Measurements from ENCODE around the gene TAF5L. TPM values are rescaled to one million over a fixed set of nuclear protein-coding genes. Genes with fewer than 3 reads are reported as not detected.
A peak's percentile ranks its signal among the peaks of the same experiment; 100 is the strongest.

TAF5L gene
- total RNA-seq, 1 experiment from 2014 or later, result 36.3 TPM

- H3K4me3 Mint-ChIP-seq (ENCODE audit: low read depth, unreplicated experiment), result no peak overlapping the region
- no peak overlapping the region for H3K27ac Mint-ChIP-seq (ENCODE audit: unreplicated experiment)
- DNase-seq, result no peak
- CTCF ChIA-PET, result no interaction called here
- no peak for TF ChIP-seq CTCF (IDR thresholded peaks at IDR 0.05; ENCODE audit: unreplicated experiment)
- BruUV-seq (replicated peaks), result no TSS peak
- no peaks in the 10 kb centered on the region for H3K9me3 Mint-ChIP-seq (ENCODE audit: low read depth, unreplicated experiment)
- no peaks in the 10 kb centered on the region for H3K27me3 Mint-ChIP-seq (ENCODE audit: unreplicated experiment)
- intact Hi-C loops (cut with micrococcal nuclease; ENCODE audit: unreplicated experiment), result loop anchor here (5.0 to 10.0 kb wide), 2 partner anchors 441 to 608 kb away; no protein-coding TSS in a partner anchor
- H3K4me1 Mint-ChIP-seq (ENCODE audit: low read depth, unreplicated experiment), result no peaks in the 10 kb centered on the region
- H3K36me3 Mint-ChIP-seq (ENCODE audit: insufficient read depth, unreplicated experiment), result peaks cover 18% of the 10 kb centered on the region
Observed at GRCh38 chr1:229664133-229664689, 38.3 kb upstream of the TAF5L start.

- no peak for DNase-seq
- H3K4me1 Mint-ChIP-seq (ENCODE audit: low read depth, unreplicated experiment), result no peaks in the 10 kb centered on the region
- BruUV-seq (replicated peaks), result no TSS peak
- no peaks in the 10 kb centered on the region for H3K27me3 Mint-ChIP-seq (ENCODE audit: unreplicated experiment)
- no peak overlapping the region for H3K4me3 Mint-ChIP-seq (ENCODE audit: low read depth, unreplicated experiment)
- H3K9me3 Mint-ChIP-seq (ENCODE audit: low read depth, unreplicated experiment), result no peaks in the 10 kb centered on the region
- no peak for TF ChIP-seq CTCF (IDR thresholded peaks at IDR 0.05; ENCODE audit: unreplicated experiment)
- CTCF ChIA-PET, result interaction anchor here (0.7 to 1.5 kb wide), 5 partner anchors 423 to 650 kb away, joined by 3 to 4 read pairs (median 3); no protein-coding TSS in a partner anchor
- no peak overlapping the region for H3K27ac Mint-ChIP-seq (ENCODE audit: unreplicated experiment)
- intact Hi-C loops (cut with micrococcal nuclease; ENCODE audit: unreplicated experiment), result loop anchor here (2.0 to 10.0 kb wide), 4 partner anchors 443 to 649 kb away; no protein-coding TSS in a partner anchor
- peaks cover 32% of the 10 kb centered on the region for H3K36me3 Mint-ChIP-seq (ENCODE audit: insufficient read depth, unreplicated experiment)
Observed at GRCh38 chr1:229661897-229662296, 36.0 kb upstream of the TAF5L start.

- Mint-ChIP-seq H3K9me3 (ENCODE audit: low read depth, unreplicated experiment) (no peaks in the 10 kb centered on the region), H3K4me1 (ENCODE audit: low read depth, unreplicated experiment) (no peaks in the 10 kb centered on the region), H3K4me3 (ENCODE audit: low read depth, unreplicated experiment) (no peak overlapping the region), H3K27ac (ENCODE audit: unreplicated experiment) (peak overlapping the region; percentile 49), H3K36me3 (ENCODE audit: insufficient read depth, unreplicated experiment) (peaks cover 29% of the 10 kb centered on the region), H3K27me3 (ENCODE audit: unreplicated experiment) (no peaks in the 10 kb centered on the region)
- no TSS peak for BruUV-seq (replicated peaks)
- DNase-seq, result peak; percentile 89
- TF ChIP-seq CTCF (IDR thresholded peaks at IDR 0.05; ENCODE audit: unreplicated experiment), result peak; percentile 92
- intact Hi-C loops (cut with micrococcal nuclease; ENCODE audit: unreplicated experiment), result loop anchor here (2.0 to 10.0 kb wide), 4 partner anchors 444 to 650 kb away; no protein-coding TSS in a partner anchor
- CTCF ChIA-PET, result interaction anchor here (0.6 to 1.5 kb wide), 6 partner anchors 14 to 650 kb away, joined by 3 to 5 read pairs (median 4); no protein-coding TSS in a partner anchor
Observed at GRCh38 chr1:229661022-229661877, 35.3 kb upstream of the TAF5L start.

- CTCF ChIA-PET, result interaction anchor here (0.7 kb wide), 1 partner anchor 9 kb away, joined by 3 read pairs; no protein-coding TSS in a partner anchor
- no peaks in the 10 kb centered on the region for H3K9me3 Mint-ChIP-seq (ENCODE audit: low read depth, unreplicated experiment)
Observed at GRCh38 chr1:229657993-229658755, 32.3 kb upstream of the TAF5L start.

More at GRCh38 chr1:229657993-229658755, 32.3 kb upstream of the TAF5L start:
- DNase-seq, result no peak
- Mint-ChIP-seq H3K4me1 (ENCODE audit: low read depth, unreplicated experiment) (no peaks in the 10 kb centered on the region), H3K27me3 (ENCODE audit: unreplicated experiment) (no peaks in the 10 kb centered on the region), H3K4me3 (ENCODE audit: low read depth, unreplicated experiment) (no peak overlapping the region), H3K36me3 (ENCODE audit: insufficient read depth, unreplicated experiment) (peaks cover 43% of the 10 kb centered on the region), H3K27ac (ENCODE audit: unreplicated experiment) (no peak overlapping the region)
- TF ChIP-seq CTCF (IDR thresholded peaks at IDR 0.05; ENCODE audit: unreplicated experiment), result no peak
- intact Hi-C loops (cut with micrococcal nuclease; ENCODE audit: unreplicated experiment), result no loop called here
- BruUV-seq (replicated peaks), result no TSS peak

All from Calu3 (cell line).